MCF 10A (cell line): ENCODE data around the gene ADGRG4. TPM values are rescaled to one million over a fixed set of nuclear protein-coding genes. Genes with fewer than 3 reads are reported as not detected.

Experiments
- BruUV-seq: library from RNA; stranded (reverse); fragments of 400-500 nt; replicated peaks from 2 replicates; lab custom pipeline; 2021; lab: Mats Ljungman, UMichigan
- CTCF ChIA-PET: fragments of 300-600 bp; sonication (Branson Sonifier 250); formaldehyde crosslinking; extraction: SDS; loops from one replicate; lab custom pipeline; 2021; ENCODE audit warnings: antibody characterized with exemption, inconsistent platforms; lab: Yijun Ruan, JAX
- POLR2A ChIA-PET: fragments of 300-600, 350-650 bp; sonication (Branson Sonifier 250); formaldehyde crosslinking; extraction: SDS; loops from one replicate; lab custom pipeline; 2020; ENCODE audit warnings: antibody characterized with exemption, inconsistent platforms; lab: Yijun Ruan, JAX
- DNase-seq: peaks from one replicate; pipeline ENCODE4 v3.0.0-alpha.2; 2018; ENCODE audit not compliant: unreplicated experiment
- H3K27ac Mint-ChIP-seq: one replicate; pipeline ENCODE4 v1.8.0; 2022; ENCODE audit warnings: mild to moderate bottlenecking, low read depth, mixed read lengths; ENCODE audit not compliant: unreplicated experiment
- H3K27me3 Mint-ChIP-seq: one replicate; pipeline ENCODE4 v1.8.0; 2022; ENCODE audit warnings: mixed read lengths; ENCODE audit not compliant: insufficient read depth, unreplicated experiment
- H3K36me3 Mint-ChIP-seq: one replicate; pipeline ENCODE4 v1.8.0; 2022; ENCODE audit warnings: mild to moderate bottlenecking, moderate library complexity, mixed read lengths; ENCODE audit not compliant: insufficient read depth, unreplicated experiment
- H3K4me1 Mint-ChIP-seq: one replicate; pipeline ENCODE4 v1.8.0; 2022; ENCODE audit warnings: mixed read lengths; ENCODE audit not compliant: insufficient read depth, unreplicated experiment
- H3K4me3 Mint-ChIP-seq: one replicate; pipeline ENCODE4 v1.8.0; 2022; ENCODE audit warnings: mild to moderate bottlenecking, moderate library complexity, mixed read lengths; ENCODE audit not compliant: unreplicated experiment
- H3K9me3 Mint-ChIP-seq: one replicate; pipeline ENCODE4 v1.8.0; 2022; ENCODE audit warnings: mixed read lengths; ENCODE audit not compliant: unreplicated experiment
- intact Hi-C: fragments of 100-400 bp; cut with micrococcal nuclease; formaldehyde crosslinking; loops from 2 replicates; pipeline ENCODE4 v1.14.1; 2022
- total RNA-seq: library from RNA; stranded (reverse); gene quantifications from 2 replicates; pipeline ENCODE4 v1.2.3, GENCODE V29; 2022
- TF ChIP-seq, protein P1 (sequence below): fragments of 200-600 bp; IDR thresholded peaks from one replicate; pipeline ENCODE4 v1.8.0; 2022; ENCODE audit warnings: antibody characterized with exemption, mild to moderate bottlenecking; ENCODE audit not compliant: unreplicated experiment

Gene ADGRG4
- total RNA-seq, 1 experiment from 2014 or later, result not detected

DNA sequence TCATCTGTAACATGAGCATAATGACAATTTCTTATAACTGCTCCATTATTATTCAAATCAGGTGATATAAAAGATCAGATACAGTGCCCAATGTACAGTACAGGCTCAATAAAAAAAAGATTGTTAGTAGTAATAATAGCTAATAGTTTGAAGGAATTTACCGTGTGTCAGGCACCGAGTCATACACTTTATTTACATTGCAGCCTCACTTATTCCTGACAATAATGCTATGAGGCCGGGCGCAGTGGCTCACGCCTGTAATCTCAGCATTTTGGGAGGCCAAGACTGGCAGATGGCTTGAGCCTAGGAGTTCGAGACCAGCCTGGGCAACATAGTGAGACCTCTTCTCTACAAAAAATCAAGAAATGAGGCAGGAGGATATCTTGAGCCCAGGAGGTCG, 39.4 kb upstream of the ADGRG4 start:
- Mint-ChIP-seq H3K36me3 (no peaks in the 10 kb centered on the region), H3K27ac (no peak overlapping the region), H3K4me1 (peaks cover 8% of the 10 kb centered on the region), H3K4me3 (no peak overlapping the region), H3K9me3 (no peaks in the 10 kb centered on the region), H3K27me3 (peaks cover 33% of the 10 kb centered on the region)
- CTCF ChIA-PET, result interaction anchor here (0.6 to 1.9 kb wide), 2 partner anchors 8 to 76 kb away, joined by 6 to 8 read pairs; no protein-coding TSS in a partner anchor
- intact Hi-C loops, result loop anchor here (10.0 kb wide), 1 partner anchor 433 kb away; no protein-coding TSS in a partner anchor
- DNase-seq, result no peak
- TF ChIP-seq, protein P1, sequence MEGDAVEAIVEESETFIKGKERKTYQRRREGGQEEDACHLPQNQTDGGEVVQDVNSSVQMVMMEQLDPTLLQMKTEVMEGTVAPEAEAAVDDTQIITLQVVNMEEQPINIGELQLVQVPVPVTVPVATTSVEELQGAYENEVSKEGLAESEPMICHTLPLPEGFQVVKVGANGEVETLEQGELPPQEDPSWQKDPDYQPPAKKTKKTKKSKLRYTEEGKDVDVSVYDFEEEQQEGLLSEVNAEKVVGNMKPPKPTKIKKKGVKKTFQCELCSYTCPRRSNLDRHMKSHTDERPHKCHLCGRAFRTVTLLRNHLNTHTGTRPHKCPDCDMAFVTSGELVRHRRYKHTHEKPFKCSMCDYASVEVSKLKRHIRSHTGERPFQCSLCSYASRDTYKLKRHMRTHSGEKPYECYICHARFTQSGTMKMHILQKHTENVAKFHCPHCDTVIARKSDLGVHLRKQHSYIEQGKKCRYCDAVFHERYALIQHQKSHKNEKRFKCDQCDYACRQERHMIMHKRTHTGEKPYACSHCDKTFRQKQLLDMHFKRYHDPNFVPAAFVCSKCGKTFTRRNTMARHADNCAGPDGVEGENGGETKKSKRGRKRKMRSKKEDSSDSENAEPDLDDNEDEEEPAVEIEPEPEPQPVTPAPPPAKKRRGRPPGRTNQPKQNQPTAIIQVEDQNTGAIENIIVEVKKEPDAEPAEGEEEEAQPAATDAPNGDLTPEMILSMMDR, result no peak
- POLR2A ChIA-PET, result no interaction called here
- no TSS peak for BruUV-seq

DNA sequence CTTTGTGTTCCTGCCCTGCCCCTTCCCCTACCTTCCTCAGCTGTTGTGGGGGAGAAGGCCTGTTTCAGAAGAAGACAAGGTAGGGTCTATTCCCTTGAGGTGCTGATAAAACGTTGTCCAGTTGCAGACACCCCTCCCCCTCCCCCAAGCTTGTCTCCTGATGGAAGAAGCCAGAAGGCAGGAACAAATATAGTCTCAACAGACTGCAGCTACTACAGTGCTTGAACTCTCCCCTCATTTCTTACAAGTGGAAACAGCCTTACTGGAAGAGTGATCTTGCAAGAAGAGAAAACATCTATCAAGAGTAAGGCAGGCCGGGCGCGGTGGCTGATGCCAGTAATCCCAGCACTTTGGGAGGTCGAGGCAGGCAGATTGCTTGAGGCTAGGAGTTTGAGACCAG, 38.5 kb upstream of the ADGRG4 start:
- H3K9me3 Mint-ChIP-seq, result no peaks in the 10 kb centered on the region
- peaks cover 23% of the 10 kb centered on the region for H3K27me3 Mint-ChIP-seq
- ChIA-PET POLR2A (no interaction called here), CTCF (interaction anchor here (0.6 kb wide), 1 partner anchor 132 kb away, joined by 4 read pairs; no protein-coding TSS in a partner anchor)
- BruUV-seq, result no TSS peak
- intact Hi-C loops, result loop anchor here (10.0 kb wide), 1 partner anchor 433 kb away; no protein-coding TSS in a partner anchor
- H3K4me3 Mint-ChIP-seq, result no peak overlapping the region
- DNase-seq, result no peak
- H3K27ac Mint-ChIP-seq, result no peak overlapping the region
- peaks cover 8% of the 10 kb centered on the region for H3K4me1 Mint-ChIP-seq
- no peaks in the 10 kb centered on the region for H3K36me3 Mint-ChIP-seq
- TF ChIP-seq, protein P1, result no peak

DNA sequence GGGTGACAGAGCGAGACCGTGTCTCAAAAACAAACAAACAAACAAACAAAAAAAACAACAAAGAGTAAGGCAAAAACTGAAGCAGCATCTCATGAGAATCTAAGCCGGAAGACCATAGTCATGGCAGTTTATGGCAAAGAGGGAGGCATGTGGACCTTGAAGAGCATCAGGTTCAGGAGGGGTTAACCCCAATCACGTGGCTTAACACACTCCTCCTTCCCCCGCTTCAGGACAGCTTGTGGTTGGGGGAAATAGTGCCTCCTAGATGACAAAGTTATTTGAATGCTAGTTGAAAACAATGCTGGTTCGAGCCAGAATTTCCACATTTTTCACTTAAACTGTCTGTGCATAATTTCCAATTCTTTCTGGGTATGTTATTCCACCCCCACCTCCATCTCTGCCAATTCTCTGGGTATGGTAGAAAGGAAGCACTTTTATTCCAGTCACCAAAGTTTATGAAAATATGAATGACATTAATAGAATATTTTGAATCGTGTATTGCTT, 37.9 kb upstream of the ADGRG4 start:
- CTCF ChIA-PET, result interaction anchor here (0.7 kb wide), 1 partner anchor 129 kb away, joined by 3 read pairs; no protein-coding TSS in a partner anchor
- no TSS peak for BruUV-seq
- no peak for DNase-seq
- POLR2A ChIA-PET, result no interaction called here
- intact Hi-C loops, result loop anchor here (10.0 kb wide), 1 partner anchor 432 kb away; no protein-coding TSS in a partner anchor
- H3K9me3 Mint-ChIP-seq, result no peaks in the 10 kb centered on the region
- no peak overlapping the region for H3K4me3 Mint-ChIP-seq
- H3K27me3 Mint-ChIP-seq, result peaks cover 17% of the 10 kb centered on the region
- H3K36me3 Mint-ChIP-seq, result no peaks in the 10 kb centered on the region
- H3K27ac Mint-ChIP-seq, result no peak overlapping the region
- TF ChIP-seq, protein P1, result no peak
- H3K4me1 Mint-ChIP-seq, result peaks cover 8% of the 10 kb centered on the region

GRCh38 chrX:136266828-136267227, 33.9 kb upstream of the ADGRG4 start:
- POLR2A ChIA-PET, result no interaction called here
- intact Hi-C loops, result loop anchor here (5.0 to 10.0 kb wide), 2 partner anchors 310 to 428 kb away; no protein-coding TSS in a partner anchor
- TF ChIP-seq, protein P1, result no peak
- Mint-ChIP-seq H3K27me3 (peaks cover 16% of the 10 kb centered on the region), H3K4me1 (no peaks in the 10 kb centered on the region), H3K4me3 (no peak overlapping the region), H3K36me3 (no peaks in the 10 kb centered on the region), H3K27ac (no peak overlapping the region), H3K9me3 (no peaks in the 10 kb centered on the region)
- no TSS peak for BruUV-seq
- CTCF ChIA-PET, result interaction anchor here (0.5 to 3.2 kb wide), 11 partner anchors 8 to 1154 kb away, joined by 3 to 14 read pairs (median 4); no protein-coding TSS in a partner anchor
- no peak for DNase-seq
